ENCODE results near the gene POLR2L. TPM values are rescaled to one million over a fixed set of nuclear protein-coding genes. Genes with fewer than 3 reads are reported as not detected.

The POLR2L gene
- total and polyA plus RNA-seq, 7 donors = 34.9 to 198 (median 75.3) TPM

GRCh38 chr11:843086-843734, 881 bp upstream of the POLR2L start:
- Histone ChIP-seq H3K9me3 (no peaks in the 10 kb centered on the region), H3K4me3 (peak overlapping the region; percentile 80 to 100 (median 86)), H3K4me1 (peaks cover 0 to 77% (median 62%) of the 10 kb centered on the region in 4 donors), H3K27ac (peak overlapping the region; percentile 90 to 96 (median 93)), H3K27me3 (peaks cover 0 to 7% (median 0%) of the 10 kb centered on the region in 3 donors), H3K36me3 (peaks cover 16 to 28% (median 18%) of the 10 kb centered on the region in 4 donors)
- intact Hi-C loops (cut with DNase I) = loop anchor here (2.0 kb wide), 1 partner anchor 46 kb away; no protein-coding TSS in a partner anchor
- 1% methylated on average over 53 of the region's 53 CpGs for whole genome bisulfite sequencing, 2 donors
- DNase-seq = no peak
- no peak for TF ChIP-seq POLR2AphosphoS5 (IDR thresholded peaks at IDR 0.05)
- TF ChIP-seq CTCF (IDR thresholded peaks at IDR 0.05) = no peak
- no peak for TF ChIP-seq POLR2A (IDR thresholded peaks at IDR 0.05)
- no peak for TF ChIP-seq EP300 (IDR thresholded peaks at IDR 0.05)

GRCh38 chr11:841981-842369, 354 bp downstream of the POLR2L start:
- H3K27me3 ChIP-seq = no peaks in the 10 kb centered on the region
- H3K36me3 ChIP-seq = peaks cover 18 to 40% (median 29%) of the 10 kb centered on the region in 4 donors
- no peak for DNase-seq
- H3K27ac ChIP-seq = peak overlapping the region; percentile 90 to 96 (median 93)
- TF ChIP-seq EP300 (IDR thresholded peaks at IDR 0.05) = no peak
- TF ChIP-seq CTCF (IDR thresholded peaks at IDR 0.05) = no peak
- TF ChIP-seq POLR2AphosphoS5 (IDR thresholded peaks at IDR 0.05) = no peak
- TF ChIP-seq POLR2A (IDR thresholded peaks at IDR 0.05) = no peak
- peaks cover 0 to 81% (median 58%) of the 10 kb centered on the region in 4 donors for H3K4me1 ChIP-seq
- no peaks in the 10 kb centered on the region for H3K9me3 ChIP-seq
- H3K4me3 ChIP-seq = peak overlapping the region; percentile 80 to 100 (median 86)
- 1% methylated on average over 27 of the region's 27 CpGs for WGBS, 2 donors
- intact Hi-C loops (cut with DNase I) = loop anchor here (2.0 kb wide), 1 partner anchor 45 kb away; no protein-coding TSS in a partner anchor

GRCh38 chr11:839875-840617, 2.3 kb downstream of the POLR2L start:
- H3K4me1 ChIP-seq = peaks cover 0 to 81% (median 56%) of the 10 kb centered on the region in 4 donors
- H3K27ac ChIP-seq = peak overlapping the region in 3 of 4 donors; percentile 26 to 92 (median 90)
- no peak overlapping the region for H3K4me3 ChIP-seq
- DNase-seq = no peak
- H3K27me3 ChIP-seq = no peaks in the 10 kb centered on the region
- WGBS, 2 donors = 82 to 85% methylated on average over 25 of the region's 25 CpGs
- intact Hi-C loops (cut with DNase I) = no loop called here
- TF ChIP-seq POLR2AphosphoS5 (IDR thresholded peaks at IDR 0.05) (no peak), POLR2A (IDR thresholded peaks at IDR 0.05) (no peak), EP300 (IDR thresholded peaks at IDR 0.05) (no peak), CTCF (IDR thresholded peaks at IDR 0.05) (no peak)
- no peaks in the 10 kb centered on the region for H3K9me3 ChIP-seq
- peaks cover 18 to 52% (median 39%) of the 10 kb centered on the region in 4 donors for H3K36me3 ChIP-seq

GRCh38 chr11:839280-839623, 3.1 kb downstream of the POLR2L start:
- no peaks in the 10 kb centered on the region for H3K27me3 ChIP-seq
- TF ChIP-seq CTCF (IDR thresholded peaks at IDR 0.05) (no peak), EP300 (IDR thresholded peaks at IDR 0.05) (no peak), POLR2AphosphoS5 (IDR thresholded peaks at IDR 0.05) (no peak), POLR2A (IDR thresholded peaks at IDR 0.05) (no peak)
- H3K4me1 ChIP-seq = peaks cover 0 to 81% (median 56%) of the 10 kb centered on the region in 4 donors
- no peaks in the 10 kb centered on the region for H3K9me3 ChIP-seq
- peaks cover 18 to 52% (median 39%) of the 10 kb centered on the region in 4 donors for H3K36me3 ChIP-seq
- WGBS, 2 donors = 90 to 92% methylated on average over 5 of the region's 5 CpGs
- peak overlapping the region in 2 of 4 donors; percentile 22 to 26 for H3K27ac ChIP-seq
- no peak overlapping the region for H3K4me3 ChIP-seq
- no peak for DNase-seq
- intact Hi-C loops (cut with DNase I) = no loop called here
